IPS-15b (cell line): ENCODE data around the gene PLXNA2.

Source experiments
- H3K27me3 ChIP-seq: one replicate; pipeline ENCODE4 v1.6.1; 2013; ENCODE audit warnings: low read length; ENCODE audit not compliant: control insufficient read depth, insufficient read depth
- H3K36me3 ChIP-seq: one replicate; pipeline ENCODE4 v1.6.1; 2013; ENCODE audit warnings: low read length; ENCODE audit not compliant: control insufficient read depth, insufficient read depth
- H3K4me1 ChIP-seq: one replicate; pipeline ENCODE4 v1.6.1; 2013; ENCODE audit warnings: mild to moderate bottlenecking, low read length; ENCODE audit not compliant: control insufficient read depth, insufficient read depth
- H3K4me3 ChIP-seq: one replicate; pipeline ENCODE4 v1.5.1; 2013; ENCODE audit warnings: low read depth, low read length
- H3K9ac ChIP-seq: one replicate; pipeline ENCODE4 v1.6.1; 2013; ENCODE audit warnings: low read depth, mild to moderate bottlenecking, low read length
- H3K9me3 ChIP-seq: one replicate; pipeline ENCODE4 v1.6.1; 2013; ENCODE audit warnings: mild to moderate bottlenecking, low read length; ENCODE audit not compliant: control insufficient read depth, insufficient read depth

The PLXNA2 gene

GRCh38 chr1:208047476-208047934, 196.7 kb downstream of the PLXNA2 start:
- Histone ChIP-seq H3K27me3 (no peaks in the 10 kb centered on the region), H3K9ac (no peak overlapping the region), H3K9me3 (no peaks in the 10 kb centered on the region), H3K36me3 (no peaks in the 10 kb centered on the region), H3K4me1 (peaks cover 2% of the 10 kb centered on the region), H3K4me3 (no peak overlapping the region)

DNA sequence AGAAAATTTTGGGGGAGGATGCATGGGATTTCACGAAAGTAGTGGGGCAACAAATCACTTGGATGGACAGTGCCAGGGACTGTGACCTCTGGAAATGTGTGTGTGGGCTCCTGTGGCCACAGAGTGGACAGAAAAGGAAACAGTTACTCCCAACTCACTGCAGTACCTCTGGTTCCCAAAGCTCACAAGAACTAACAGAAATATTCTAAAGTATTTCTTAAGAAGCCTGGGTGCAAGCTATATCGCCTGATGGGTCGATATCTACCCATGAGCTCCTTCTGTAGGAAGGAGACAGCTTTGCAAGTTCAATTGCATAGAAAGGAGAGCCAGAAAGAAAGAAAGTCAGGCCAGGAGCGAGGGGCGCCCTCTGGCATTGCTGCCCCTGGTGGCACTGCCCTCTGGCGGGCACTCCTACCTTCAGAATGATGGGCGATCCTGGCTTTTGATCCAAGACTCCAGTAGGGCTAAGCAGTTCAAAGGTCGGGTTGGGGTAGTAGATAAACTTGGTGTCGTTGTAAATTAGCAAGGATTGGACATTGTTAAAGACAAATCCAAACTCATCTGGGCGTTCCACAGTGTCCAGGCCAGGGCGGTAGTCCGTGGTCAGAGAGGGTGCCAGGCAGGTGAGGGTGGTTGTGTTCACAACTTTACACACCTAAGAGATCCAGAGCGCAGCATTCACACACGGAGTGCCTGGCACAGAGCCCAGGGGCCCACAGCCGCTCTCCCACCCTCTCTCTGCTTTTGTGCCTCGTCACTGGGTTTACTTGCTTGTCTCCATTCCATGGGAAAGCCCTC, 198.5 kb downstream of the PLXNA2 start:
- no peaks in the 10 kb centered on the region for H3K36me3 ChIP-seq
- H3K4me1 ChIP-seq, result no peaks in the 10 kb centered on the region
- H3K9ac ChIP-seq, result no peak overlapping the region
- H3K9me3 ChIP-seq, result no peaks in the 10 kb centered on the region
- H3K4me3 ChIP-seq, result no peak overlapping the region
- H3K27me3 ChIP-seq, result no peaks in the 10 kb centered on the region

- H3K9ac ChIP-seq, result no peak overlapping the region
- no peaks in the 10 kb centered on the region for H3K27me3 ChIP-seq
- no peaks in the 10 kb centered on the region for H3K4me1 ChIP-seq
- no peak overlapping the region for H3K4me3 ChIP-seq
- no peaks in the 10 kb centered on the region for H3K9me3 ChIP-seq
- no peaks in the 10 kb centered on the region for H3K36me3 ChIP-seq
Observed at GRCh38 chr1:208044589-208045462, 199.4 kb downstream of the PLXNA2 start.

- H3K4me1 ChIP-seq, result no peaks in the 10 kb centered on the region
- no peaks in the 10 kb centered on the region for H3K36me3 ChIP-seq
- H3K27me3 ChIP-seq, result no peaks in the 10 kb centered on the region
- H3K9me3 ChIP-seq, result no peaks in the 10 kb centered on the region
- no peak overlapping the region for H3K9ac ChIP-seq
- no peak overlapping the region for H3K4me3 ChIP-seq
Observed at GRCh38 chr1:208043691-208044181, 200.4 kb downstream of the PLXNA2 start.

DNA sequence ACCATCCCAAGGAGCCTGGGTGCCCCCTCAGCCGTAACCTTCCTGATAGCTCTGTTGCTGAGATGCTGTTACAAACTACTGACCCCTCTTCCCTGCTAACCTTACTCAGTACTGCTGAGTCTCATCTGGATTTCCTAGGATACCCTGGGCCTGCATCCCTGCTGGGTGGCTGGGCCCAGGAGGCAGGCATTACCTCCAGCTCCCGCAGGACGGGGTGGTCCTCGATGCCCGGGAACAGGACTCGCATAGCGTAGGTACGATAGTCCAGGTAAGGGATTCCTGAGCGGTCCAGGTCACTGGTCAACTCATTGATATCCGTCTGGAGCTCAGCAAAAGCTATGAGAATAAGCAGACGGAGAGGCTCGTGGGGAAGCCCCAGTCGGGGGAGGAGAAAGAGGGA, 201.3 kb downstream of the PLXNA2 start:
- Histone ChIP-seq H3K27me3 (no peaks in the 10 kb centered on the region), H3K9ac (no peak overlapping the region), H3K4me1 (no peaks in the 10 kb centered on the region), H3K36me3 (no peaks in the 10 kb centered on the region), H3K9me3 (no peaks in the 10 kb centered on the region), H3K4me3 (no peak overlapping the region)

GRCh38 chr1:208042041-208042615, 202.1 kb downstream of the PLXNA2 start:
- H3K4me1 ChIP-seq, result no peaks in the 10 kb centered on the region
- no peak overlapping the region for H3K4me3 ChIP-seq
- no peaks in the 10 kb centered on the region for H3K36me3 ChIP-seq
- H3K27me3 ChIP-seq, result no peaks in the 10 kb centered on the region
- no peak overlapping the region for H3K9ac ChIP-seq
- no peaks in the 10 kb centered on the region for H3K9me3 ChIP-seq

DNA sequence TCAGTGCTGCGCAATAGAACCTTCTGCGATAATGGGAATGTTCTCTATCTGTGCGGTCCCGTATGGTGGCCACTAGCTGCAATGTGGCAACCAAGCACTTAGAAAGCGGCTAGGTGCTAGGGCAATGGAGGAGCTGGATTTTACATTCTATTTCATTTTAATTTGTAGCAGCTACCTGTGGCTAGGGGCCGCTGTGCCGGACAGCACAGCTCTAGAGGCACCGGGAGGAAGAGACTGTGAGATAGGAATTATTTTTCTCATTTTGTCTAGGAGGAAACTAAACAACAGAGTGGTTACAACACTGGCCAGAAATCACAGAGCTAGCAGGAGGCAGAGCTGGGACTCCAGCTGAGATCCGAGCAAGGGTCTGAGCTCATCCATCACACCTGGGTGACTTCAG, 202.7 kb downstream of the PLXNA2 start:
- no peaks in the 10 kb centered on the region for H3K9me3 ChIP-seq
- H3K9ac ChIP-seq, result no peak overlapping the region
- H3K4me1 ChIP-seq, result no peaks in the 10 kb centered on the region
- no peaks in the 10 kb centered on the region for H3K36me3 ChIP-seq
- H3K27me3 ChIP-seq, result no peaks in the 10 kb centered on the region
- no peak overlapping the region for H3K4me3 ChIP-seq

DNA sequence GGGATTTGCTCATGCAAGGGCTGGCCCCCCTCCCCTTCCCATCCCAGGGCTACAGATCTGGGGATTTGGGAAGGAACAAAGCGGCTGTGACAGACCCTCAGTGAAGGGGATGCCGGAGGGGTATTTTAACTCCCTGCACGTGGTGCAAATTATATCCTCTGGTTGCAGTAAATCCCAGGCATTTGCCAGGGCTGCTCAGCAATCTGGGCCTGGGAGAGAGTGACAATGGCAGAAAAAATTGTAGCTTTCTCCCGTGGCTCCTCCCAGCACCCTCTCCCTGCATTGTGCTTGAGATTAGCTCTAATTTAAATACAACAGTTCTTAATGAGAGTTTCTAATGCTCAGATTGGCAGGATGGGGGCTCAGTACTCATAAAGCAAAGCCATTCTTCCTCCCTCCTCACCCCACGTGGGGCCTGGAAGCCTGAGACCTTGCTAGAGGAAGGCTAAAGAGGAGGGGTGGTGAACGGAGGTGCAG, 203.3 kb downstream of the PLXNA2 start:
- Histone ChIP-seq H3K4me3 (no peak overlapping the region), H3K36me3 (no peaks in the 10 kb centered on the region), H3K9me3 (no peaks in the 10 kb centered on the region), H3K9ac (no peak overlapping the region), H3K27me3 (no peaks in the 10 kb centered on the region), H3K4me1 (no peaks in the 10 kb centered on the region)

GRCh38 chr1:208039536-208040332, 204.4 kb downstream of the PLXNA2 start:
- Histone ChIP-seq H3K9me3 (no peaks in the 10 kb centered on the region), H3K4me1 (no peaks in the 10 kb centered on the region), H3K4me3 (no peak overlapping the region), H3K9ac (no peak overlapping the region), H3K36me3 (no peaks in the 10 kb centered on the region), H3K27me3 (no peaks in the 10 kb centered on the region)

- Histone ChIP-seq H3K4me3 (no peak overlapping the region), H3K9ac (no peak overlapping the region), H3K27me3 (no peaks in the 10 kb centered on the region), H3K9me3 (no peaks in the 10 kb centered on the region), H3K4me1 (no peaks in the 10 kb centered on the region), H3K36me3 (no peaks in the 10 kb centered on the region)
Observed at GRCh38 chr1:208038303-208038702, 205.9 kb downstream of the PLXNA2 start.
